ENCODE measurements around the gene RFX6.

- TF ChIP-seq, protein P1, sequence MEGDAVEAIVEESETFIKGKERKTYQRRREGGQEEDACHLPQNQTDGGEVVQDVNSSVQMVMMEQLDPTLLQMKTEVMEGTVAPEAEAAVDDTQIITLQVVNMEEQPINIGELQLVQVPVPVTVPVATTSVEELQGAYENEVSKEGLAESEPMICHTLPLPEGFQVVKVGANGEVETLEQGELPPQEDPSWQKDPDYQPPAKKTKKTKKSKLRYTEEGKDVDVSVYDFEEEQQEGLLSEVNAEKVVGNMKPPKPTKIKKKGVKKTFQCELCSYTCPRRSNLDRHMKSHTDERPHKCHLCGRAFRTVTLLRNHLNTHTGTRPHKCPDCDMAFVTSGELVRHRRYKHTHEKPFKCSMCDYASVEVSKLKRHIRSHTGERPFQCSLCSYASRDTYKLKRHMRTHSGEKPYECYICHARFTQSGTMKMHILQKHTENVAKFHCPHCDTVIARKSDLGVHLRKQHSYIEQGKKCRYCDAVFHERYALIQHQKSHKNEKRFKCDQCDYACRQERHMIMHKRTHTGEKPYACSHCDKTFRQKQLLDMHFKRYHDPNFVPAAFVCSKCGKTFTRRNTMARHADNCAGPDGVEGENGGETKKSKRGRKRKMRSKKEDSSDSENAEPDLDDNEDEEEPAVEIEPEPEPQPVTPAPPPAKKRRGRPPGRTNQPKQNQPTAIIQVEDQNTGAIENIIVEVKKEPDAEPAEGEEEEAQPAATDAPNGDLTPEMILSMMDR (IDR thresholded peaks at IDR 0.05 in 2 of 3, conservative IDR thresholded peaks at IDR 0.05 in 1 of 3; ENCODE audit: borderline replicate concordance in 1 of 3, insufficient read depth in 1 of 3, low read depth in 2 of 3, low read length in 2 of 3): no peak
- TF ChIP-seq EZH2 (IDR thresholded peaks at IDR 0.05) (no peak), SP1 (IDR thresholded peaks at IDR 0.05; ENCODE audit: low read depth) (no peak), YY1 (IDR thresholded peaks at IDR 0.05; ENCODE audit: extremely low read depth, insufficient replicate concordance, low read depth, low read length) (no peak), JUND (IDR thresholded peaks at IDR 0.05) (no peak), POLR2A (IDR thresholded peaks at IDR 0.05; ENCODE audit: borderline replicate concordance, extremely low read depth, insufficient read depth, insufficient read length) (no peak), SIN3A (IDR thresholded peaks at IDR 0.05; ENCODE audit: low read depth) (no peak), RAD21 (IDR thresholded peaks at IDR 0.05; ENCODE audit: low read depth) (no peak)
- TF ChIP-seq, protein P2, sequence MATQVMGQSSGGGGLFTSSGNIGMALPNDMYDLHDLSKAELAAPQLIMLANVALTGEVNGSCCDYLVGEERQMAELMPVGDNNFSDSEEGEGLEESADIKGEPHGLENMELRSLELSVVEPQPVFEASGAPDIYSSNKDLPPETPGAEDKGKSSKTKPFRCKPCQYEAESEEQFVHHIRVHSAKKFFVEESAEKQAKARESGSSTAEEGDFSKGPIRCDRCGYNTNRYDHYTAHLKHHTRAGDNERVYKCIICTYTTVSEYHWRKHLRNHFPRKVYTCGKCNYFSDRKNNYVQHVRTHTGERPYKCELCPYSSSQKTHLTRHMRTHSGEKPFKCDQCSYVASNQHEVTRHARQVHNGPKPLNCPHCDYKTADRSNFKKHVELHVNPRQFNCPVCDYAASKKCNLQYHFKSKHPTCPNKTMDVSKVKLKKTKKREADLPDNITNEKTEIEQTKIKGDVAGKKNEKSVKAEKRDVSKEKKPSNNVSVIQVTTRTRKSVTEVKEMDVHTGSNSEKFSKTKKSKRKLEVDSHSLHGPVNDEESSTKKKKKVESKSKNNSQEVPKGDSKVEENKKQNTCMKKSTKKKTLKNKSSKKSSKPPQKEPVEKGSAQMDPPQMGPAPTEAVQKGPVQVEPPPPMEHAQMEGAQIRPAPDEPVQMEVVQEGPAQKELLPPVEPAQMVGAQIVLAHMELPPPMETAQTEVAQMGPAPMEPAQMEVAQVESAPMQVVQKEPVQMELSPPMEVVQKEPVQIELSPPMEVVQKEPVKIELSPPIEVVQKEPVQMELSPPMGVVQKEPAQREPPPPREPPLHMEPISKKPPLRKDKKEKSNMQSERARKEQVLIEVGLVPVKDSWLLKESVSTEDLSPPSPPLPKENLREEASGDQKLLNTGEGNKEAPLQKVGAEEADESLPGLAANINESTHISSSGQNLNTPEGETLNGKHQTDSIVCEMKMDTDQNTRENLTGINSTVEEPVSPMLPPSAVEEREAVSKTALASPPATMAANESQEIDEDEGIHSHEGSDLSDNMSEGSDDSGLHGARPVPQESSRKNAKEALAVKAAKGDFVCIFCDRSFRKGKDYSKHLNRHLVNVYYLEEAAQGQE (IDR thresholded peaks at IDR 0.05; ENCODE audit: low read depth): no peak
- TF ChIP-seq, protein P3, sequence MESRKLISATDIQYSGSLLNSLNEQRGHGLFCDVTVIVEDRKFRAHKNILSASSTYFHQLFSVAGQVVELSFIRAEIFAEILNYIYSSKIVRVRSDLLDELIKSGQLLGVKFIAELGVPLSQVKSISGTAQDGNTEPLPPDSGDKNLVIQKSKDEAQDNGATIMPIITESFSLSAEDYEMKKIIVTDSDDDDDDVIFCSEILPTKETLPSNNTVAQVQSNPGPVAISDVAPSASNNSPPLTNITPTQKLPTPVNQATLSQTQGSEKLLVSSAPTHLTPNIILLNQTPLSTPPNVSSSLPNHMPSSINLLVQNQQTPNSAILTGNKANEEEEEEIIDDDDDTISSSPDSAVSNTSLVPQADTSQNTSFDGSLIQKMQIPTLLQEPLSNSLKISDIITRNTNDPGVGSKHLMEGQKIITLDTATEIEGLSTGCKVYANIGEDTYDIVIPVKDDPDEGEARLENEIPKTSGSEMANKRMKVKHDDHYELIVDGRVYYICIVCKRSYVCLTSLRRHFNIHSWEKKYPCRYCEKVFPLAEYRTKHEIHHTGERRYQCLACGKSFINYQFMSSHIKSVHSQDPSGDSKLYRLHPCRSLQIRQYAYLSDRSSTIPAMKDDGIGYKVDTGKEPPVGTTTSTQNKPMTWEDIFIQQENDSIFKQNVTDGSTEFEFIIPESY (IDR thresholded peaks at IDR 0.05; ENCODE audit: extremely low read depth, insufficient replicate concordance, low read length): no peak
- TF ChIP-seq, protein P4, sequence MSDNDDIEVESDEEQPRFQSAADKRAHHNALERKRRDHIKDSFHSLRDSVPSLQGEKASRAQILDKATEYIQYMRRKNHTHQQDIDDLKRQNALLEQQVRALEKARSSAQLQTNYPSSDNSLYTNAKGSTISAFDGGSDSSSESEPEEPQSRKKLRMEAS (IDR thresholded peaks at IDR 0.05): no peak
These were observed 56.4 kb downstream of the RFX6 start for GRCh38 chr6:116933485-116933884.

Data from HCT116 (cell line).